ENCODE data around the gene MEMO1.

GRCh38 chr2:31923662-31924061 is 87.1 kb downstream of the MEMO1 start:
- no peak for TF ChIP-seq CTCF (IDR thresholded peaks at IDR 0.05 in 2 of 3, conservative IDR thresholded peaks at IDR 0.05 in 1 of 3; ENCODE audit: borderline replicate concordance in 1 of 3, insufficient read depth in 1 of 3, low read depth in 2 of 3, low read length in 2 of 3)
- no peak for TF ChIP-seq ZNF274 (IDR thresholded peaks at IDR 0.05; ENCODE audit: low read depth, low read length)
- TF ChIP-seq POLR2A (IDR thresholded peaks at IDR 0.05; ENCODE audit: borderline replicate concordance, extremely low read depth, insufficient read depth, insufficient read length), result no peak

Measured in HCT116 (cell line).